GM19193 (cell line): ENCODE results near the gene EFCAB5.

Source experiments
- POLR2A ChIP-seq: IDR thresholded peaks from 4 replicates; pipeline ENCODE4 v1.6.1; 2011; ENCODE audit not compliant: insufficient read depth, insufficient read length; ENCODE audit errors: extremely low read depth

Gene EFCAB5

DNA sequence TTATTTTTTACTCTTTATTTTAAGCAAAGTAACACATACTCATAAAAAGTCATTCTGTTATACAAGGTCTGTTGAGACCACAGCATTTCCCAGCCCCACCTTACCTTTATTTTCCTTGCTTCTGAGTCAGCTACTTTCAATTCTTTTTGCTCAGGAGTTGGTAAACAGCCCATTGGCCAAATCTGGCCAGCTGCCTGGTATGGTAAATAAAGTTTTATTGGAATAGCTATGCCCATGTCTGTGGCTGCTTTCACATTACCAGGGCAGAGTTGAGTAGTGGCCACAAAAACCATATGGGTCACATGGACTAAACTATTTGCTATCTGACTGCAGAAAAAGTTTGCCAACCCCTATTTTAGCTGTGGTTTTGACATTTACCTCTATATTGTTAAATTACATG is 171.8 kb downstream of the EFCAB5 start:
- no peak for TF ChIP-seq POLR2A

DNA sequence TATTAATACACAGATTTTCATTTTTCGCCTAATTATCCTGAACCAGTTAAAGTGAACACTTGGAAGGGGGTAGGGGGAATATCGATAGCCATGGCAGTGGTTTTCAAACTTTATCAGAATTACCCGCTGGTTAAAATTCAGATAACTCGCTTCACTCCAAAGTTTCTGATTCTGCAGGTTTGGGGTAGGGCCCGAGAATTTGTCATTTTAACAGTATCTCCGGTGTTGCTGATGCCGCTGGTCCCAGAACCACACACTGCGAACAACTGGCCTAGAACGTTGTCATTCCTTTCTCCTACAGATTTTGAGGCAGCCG is 174.9 kb downstream of the EFCAB5 start:
- TF ChIP-seq POLR2A: no peak

DNA sequence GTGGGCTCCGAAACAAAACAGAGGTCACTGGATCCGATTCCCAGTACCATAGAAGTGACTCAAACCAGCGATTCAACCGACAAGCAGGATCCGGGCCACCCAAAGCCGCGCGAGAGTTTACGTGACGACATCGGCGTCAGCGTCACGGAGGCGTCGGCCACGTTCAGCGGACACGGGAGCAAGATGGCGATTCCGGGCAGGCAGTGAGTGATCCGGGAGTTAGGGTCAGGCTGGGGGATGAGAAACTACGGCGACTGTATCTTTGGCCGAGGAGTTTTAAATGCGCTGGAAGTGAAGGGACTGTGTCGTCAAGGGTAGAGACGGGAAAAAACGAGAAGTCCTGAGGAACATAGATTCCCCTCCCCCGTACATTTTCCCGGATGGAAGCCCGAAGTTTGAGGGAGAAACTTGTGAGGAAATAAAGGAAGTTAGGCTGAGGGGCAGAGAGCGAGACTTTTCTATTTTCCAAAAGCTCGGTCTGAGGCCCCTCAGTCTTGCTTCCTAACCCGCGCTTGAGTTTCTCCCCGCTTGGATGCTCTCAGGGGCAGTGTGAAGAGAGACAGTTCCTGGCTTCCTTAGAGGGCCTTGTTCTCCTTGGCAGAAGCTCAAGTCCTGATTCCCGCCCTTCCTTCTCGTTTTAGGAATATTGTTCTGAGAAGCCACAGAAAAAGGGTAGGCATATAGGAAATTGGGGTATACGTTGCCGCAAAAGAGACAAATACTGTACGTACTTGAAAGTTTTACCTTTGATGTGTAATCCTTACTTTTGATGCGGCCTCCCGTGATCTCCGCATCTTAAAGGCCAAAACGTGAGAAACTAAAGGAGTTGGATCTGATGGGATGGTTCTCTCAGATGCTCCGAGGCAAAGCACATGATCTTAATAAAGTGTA is 175.5 kb downstream of the EFCAB5 start, which contains the start of gene NSRP1:
Gene NSRP1 (plus strand): TSS at position 156 of the 891 bp plus-strand sequence. CDS start 28 bp downstream, at position 184.
- peak; percentile 98 for TF ChIP-seq POLR2A

DNA sequence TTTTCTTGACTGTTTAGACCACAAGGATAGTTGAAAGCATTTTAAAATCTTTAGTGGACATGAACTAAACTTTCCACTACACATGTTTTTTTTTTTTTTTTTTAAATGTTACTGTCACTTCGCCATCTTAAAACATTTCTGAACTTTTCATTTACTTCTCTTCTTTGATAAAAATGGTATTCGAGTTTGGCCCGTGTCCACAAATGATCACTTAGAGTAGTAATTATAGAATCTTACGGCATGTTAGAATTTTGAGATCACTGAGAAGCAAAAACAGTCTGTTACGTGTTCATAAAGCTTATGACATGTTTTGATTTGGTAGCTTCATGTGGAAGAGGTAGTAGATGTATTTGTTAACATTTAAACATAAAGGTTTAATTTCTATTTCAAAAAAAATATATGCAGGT is 176.2 kb downstream of the EFCAB5 start:
- TF ChIP-seq POLR2A: no peak

DNA sequence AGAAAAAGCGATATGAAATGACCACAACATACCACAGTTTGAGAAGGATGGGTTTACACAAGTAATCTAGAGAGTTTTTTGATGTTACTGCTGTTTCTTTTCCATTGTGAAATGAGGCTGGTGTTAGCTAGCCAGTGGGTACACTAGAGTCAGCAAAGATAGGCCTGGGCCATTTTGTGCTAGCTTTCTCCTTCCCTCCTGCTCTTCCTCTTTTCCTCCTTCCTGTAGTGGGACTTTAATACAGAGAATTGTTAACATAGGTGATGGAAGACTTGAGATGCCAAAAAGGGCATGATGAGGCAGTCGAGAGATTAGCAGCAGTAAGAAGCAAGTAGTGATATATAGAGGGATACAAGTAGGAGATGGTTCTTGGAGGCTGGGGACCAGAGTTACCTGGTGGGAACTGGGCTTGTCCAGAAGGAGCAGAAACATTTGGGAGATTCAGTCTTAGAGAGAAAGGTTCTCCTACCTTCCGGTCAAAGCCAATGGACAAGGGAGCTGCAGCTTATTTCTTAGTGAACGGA is 182.9 kb downstream of the EFCAB5 start:
- TF ChIP-seq POLR2A: no peak

DNA sequence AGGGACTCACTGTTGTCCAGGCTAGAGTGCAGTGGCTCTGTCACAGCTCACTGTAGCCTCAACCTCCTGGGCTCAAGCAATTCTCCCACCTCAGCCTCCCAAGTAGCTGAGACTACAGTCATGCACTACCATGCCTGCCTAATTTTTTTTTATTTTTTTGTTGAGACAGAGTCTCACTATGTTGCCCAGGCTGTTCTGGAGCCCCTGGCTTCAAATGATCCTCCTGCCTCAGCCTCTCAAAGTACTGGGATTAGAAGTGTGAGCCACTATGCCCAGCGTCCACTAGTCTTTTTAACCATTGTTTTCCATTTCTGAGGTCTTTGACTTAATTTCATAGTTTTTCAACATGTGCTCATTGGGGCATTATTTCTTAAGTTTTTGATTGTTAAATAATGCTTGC is 188.7 kb downstream of the EFCAB5 start:
- TF ChIP-seq POLR2A: no peak

DNA sequence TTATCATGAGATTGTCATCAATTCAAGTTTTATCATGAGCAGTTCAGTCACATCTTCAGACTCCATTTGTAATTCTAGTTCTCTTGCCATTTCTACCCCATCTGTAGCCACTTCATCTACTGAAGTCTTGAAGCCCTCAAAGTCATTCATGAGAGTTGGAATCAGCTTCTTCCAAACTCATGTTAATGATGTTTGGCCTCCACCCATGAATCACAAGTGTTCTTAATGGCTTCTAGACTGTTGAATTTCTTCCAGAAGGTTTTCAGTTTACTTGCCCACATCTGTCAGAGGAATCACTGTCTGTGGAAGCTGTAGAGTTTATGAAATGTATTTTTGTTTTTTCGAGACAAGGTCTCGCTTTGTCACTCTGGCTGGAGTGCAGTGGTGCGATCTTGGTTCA is 191.2 kb downstream of the EFCAB5 start:
- no peak for TF ChIP-seq POLR2A

DNA sequence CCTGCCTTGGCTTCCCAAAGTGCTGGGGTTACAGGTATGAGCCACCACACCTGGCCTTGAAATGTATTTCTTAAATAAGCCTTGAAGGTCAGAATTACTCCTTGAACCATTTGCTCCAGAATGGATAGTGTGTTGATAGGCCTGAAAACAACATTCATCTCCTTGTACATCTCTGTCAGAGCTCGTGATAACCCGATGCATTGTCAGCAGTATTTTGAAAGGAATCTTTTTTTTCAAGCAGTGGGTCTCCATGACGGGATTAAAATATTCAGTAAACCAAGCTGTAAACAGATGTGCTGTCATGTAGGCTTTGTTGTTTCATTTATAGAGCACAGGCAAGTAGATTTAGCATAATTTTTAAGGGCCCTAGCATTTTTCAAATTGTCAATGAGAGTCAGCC is 191.8 kb downstream of the EFCAB5 start:
- TF ChIP-seq POLR2A: no peak

DNA sequence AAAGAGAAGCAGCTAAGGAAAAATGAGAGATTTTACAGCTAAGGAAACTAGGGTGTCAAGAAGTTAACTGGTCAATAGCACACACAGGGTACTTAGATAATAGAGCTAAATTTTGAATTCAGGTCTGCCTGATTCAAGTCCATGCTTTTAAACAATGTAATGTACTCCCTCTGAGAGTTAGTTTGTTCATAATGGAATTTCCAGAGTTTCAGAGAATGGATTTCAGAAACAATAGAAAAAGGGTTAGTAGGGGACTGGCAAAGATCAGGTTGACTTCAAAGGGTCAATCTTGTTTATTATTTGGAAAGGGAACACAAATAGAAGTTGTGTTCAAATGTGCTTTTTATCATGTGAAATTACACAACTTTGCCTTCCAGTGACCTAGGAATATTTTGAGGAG is 193.1 kb downstream of the EFCAB5 start:
- TF ChIP-seq POLR2A: no peak

DNA sequence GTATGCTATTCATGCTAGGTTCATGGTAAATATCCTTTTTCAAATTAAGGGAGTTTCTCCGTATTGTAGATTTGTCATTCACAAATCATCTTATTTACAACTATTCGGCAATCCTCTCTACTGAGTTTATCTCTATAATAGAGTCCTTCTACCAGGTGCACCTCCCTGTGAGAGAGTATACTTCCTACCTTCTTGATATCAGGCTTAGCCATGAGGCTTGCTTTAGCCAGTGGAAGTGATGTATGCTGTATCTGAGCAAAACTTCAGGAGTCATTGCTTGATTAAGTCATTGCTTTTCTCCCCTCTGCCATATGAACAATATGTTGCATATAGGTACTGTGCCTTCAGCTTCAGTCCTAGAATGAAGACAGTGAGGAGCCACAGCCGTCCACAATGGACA is 195.7 kb downstream of the EFCAB5 start:
- TF ChIP-seq POLR2A: no peak

DNA sequence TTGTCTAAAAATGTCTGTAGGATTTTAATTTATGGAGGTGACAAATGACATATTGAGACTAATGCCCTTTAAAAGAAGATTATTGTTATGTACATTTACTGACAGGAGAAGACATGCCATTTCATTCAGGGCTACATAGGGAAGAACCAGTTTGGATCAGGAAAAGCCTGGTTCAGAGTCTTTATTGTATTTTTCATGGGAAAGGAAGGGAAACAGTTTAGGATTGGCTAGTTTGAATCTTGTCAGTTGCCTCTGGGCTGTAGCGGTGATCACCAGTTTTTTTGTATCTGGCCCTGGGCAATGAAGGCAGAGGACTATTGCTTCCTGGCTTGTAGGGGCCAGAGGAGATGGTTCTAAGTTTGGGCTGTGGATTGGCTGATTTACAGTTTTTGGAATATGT is 206.9 kb downstream of the EFCAB5 start:
- no peak for TF ChIP-seq POLR2A

DNA sequence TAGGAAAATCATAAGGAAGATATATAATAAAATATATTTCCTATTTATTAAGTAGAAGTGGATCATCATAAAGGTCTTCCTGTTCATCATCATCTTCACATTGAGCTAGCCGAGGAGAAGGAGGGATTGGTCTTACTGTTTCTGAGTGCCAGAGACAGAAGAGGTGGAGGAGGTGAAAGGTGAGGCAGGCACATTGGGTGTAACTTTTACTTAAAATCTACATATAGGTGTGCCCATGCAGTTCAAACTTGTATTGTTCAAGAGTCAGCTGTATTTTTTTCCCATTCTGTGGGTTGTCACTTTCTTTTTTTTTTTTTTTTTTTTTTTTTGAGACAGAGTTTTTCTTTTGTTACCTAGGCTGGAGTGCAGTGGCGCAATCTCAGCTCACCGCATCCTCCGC is 210.0 kb downstream of the EFCAB5 start:
- no peak for TF ChIP-seq POLR2A

DNA sequence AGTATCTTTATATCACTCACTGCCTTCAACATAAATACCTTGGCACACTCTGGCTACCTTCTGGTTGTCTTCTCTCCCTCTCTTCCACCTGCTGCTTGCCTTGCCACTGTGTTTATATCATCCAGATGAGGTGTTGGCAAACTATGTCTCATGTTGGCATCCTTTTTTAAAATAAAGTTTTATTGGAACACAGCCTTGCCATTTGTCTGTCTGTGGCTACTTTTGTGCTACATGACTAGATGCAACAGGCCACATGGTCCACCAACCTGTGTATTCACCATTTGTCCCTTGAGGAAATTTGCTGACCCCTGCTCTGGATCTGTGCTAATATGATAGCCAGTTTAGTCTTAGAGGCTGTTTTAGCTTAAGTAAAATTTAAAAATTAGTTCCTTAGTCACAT is 212.0 kb downstream of the EFCAB5 start:
- TF ChIP-seq POLR2A: no peak

DNA sequence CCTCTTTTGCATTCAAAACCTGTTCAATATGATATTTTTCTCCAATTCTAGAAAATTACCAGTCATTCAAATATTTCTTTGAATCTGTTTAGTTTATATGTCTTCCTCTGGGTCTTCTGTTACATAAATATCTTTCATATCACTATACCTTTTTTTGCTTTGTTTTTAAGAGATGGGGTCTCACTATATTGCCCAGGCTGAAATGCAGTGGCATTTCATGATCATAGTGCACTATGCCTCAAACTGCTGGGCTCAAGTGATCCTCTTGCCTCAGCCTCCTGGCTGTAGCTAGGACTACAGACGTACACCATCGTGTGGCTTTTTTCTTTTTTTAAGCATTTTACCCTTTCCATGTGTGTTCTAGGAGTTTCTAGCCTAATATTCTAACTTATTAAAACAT is 214.0 kb downstream of the EFCAB5 start:
- TF ChIP-seq POLR2A: no peak
